H9 (cell line): ENCODE results near the gene TRMU. TPM values are rescaled to one million over a fixed set of nuclear protein-coding genes. Genes with fewer than 3 reads are reported as not detected.

Experiments used
- DNase-seq: peaks from one replicate; pipeline ENCODE4 v3.0.0-alpha.2; 2017
- H2AFZ ChIP-seq: one replicate; pipeline ENCODE4 v1.6.1; 2013; ENCODE audit warnings: mild to moderate bottlenecking, low read length, control low read depth, moderate library complexity
- H2AK5ac ChIP-seq: 2 replicates; pipeline ENCODE4 v1.6.1; 2013; ENCODE audit warnings: low read length, control low read depth, mixed read lengths; ENCODE audit not compliant: insufficient read length
- H2BK120ac ChIP-seq: one replicate; pipeline ENCODE4 v1.6.1; 2013; ENCODE audit warnings: low read depth, mild to moderate bottlenecking, low read length, control low read depth, inconsistent platforms; ENCODE audit not compliant: poor library complexity, severe bottlenecking
- H2BK12ac ChIP-seq: 2 replicates; pipeline ENCODE4 v1.6.1; 2013; ENCODE audit warnings: low read length, control low read depth, mixed read lengths, low read depth; ENCODE audit not compliant: insufficient read length
- H2BK15ac ChIP-seq: 2 replicates; pipeline ENCODE4 v1.6.1; 2013; ENCODE audit warnings: low read depth, low read length, control low read depth
- H2BK20ac ChIP-seq: one replicate; pipeline ENCODE4 v1.6.1; 2013; ENCODE audit warnings: low read depth, mild to moderate bottlenecking, low read length, control low read depth, inconsistent platforms; ENCODE audit not compliant: poor library complexity, severe bottlenecking
- H2BK5ac ChIP-seq: 2 replicates; pipeline ENCODE4 v1.6.1; 2013; ENCODE audit warnings: low read length, control low read depth, mixed read lengths; ENCODE audit not compliant: insufficient read length
- H3K14ac ChIP-seq: 2 replicates; pipeline ENCODE4 v1.6.1; 2013; ENCODE audit warnings: low read length, control low read depth; ENCODE audit not compliant: insufficient read depth
- H3K18ac ChIP-seq: 2 replicates; pipeline ENCODE4 v1.6.1; 2013; ENCODE audit warnings: low read depth, mild to moderate bottlenecking, mixed read lengths, low read length, control low read depth; ENCODE audit not compliant: insufficient read length
- H3K23ac ChIP-seq: 2 replicates; pipeline ENCODE4 v1.6.1; 2013; ENCODE audit warnings: low read length, control low read depth, mixed read lengths, low read depth; ENCODE audit not compliant: insufficient read length
- H3K23me2 ChIP-seq: 2 replicates; pipeline ENCODE4 v1.6.1; 2013; ENCODE audit warnings: low read depth, mild to moderate bottlenecking, mixed read lengths, low read length, control low read depth; ENCODE audit not compliant: insufficient read length, poor library complexity, severe bottlenecking
- H3K27ac ChIP-seq: 2 replicates; pipeline ENCODE4 v1.5.1; 2013; ENCODE audit warnings: low read length, control low read depth, mixed read lengths, low read depth; ENCODE audit not compliant: insufficient read length
- H3K27me3 ChIP-seq: 2 replicates; pipeline ENCODE4 v1.6.1; 2013; ENCODE audit warnings: low read length, control low read depth, inconsistent platforms; ENCODE audit not compliant: insufficient read depth
- H3K4ac ChIP-seq: 2 replicates; pipeline ENCODE4 v1.6.1; 2013; ENCODE audit warnings: low read depth, mild to moderate bottlenecking, control low read depth, inconsistent platforms, low read length, moderate library complexity
- H3K4me1 ChIP-seq: 2 replicates; pipeline ENCODE4 v1.6.1; 2013; ENCODE audit warnings: low read length, control low read depth, inconsistent platforms; ENCODE audit not compliant: insufficient read depth
- H3K4me2 ChIP-seq: 2 replicates; pipeline ENCODE4 v1.6.1; 2013; ENCODE audit warnings: low read length, control low read depth, mixed read lengths; ENCODE audit not compliant: insufficient read length, insufficient read depth
- H3K56ac ChIP-seq: 2 replicates; pipeline ENCODE4 v1.6.1; 2013; ENCODE audit warnings: low read depth, mild to moderate bottlenecking, mixed read lengths, low read length, control low read depth; ENCODE audit not compliant: insufficient read length
- H3K79me1 ChIP-seq: 2 replicates; pipeline ENCODE4 v1.6.1; 2013; ENCODE audit warnings: low read depth, mild to moderate bottlenecking, moderate library complexity, low read length, control low read depth, inconsistent platforms; ENCODE audit not compliant: insufficient read depth, poor library complexity, severe bottlenecking
- H3K79me2 ChIP-seq: 2 replicates; pipeline ENCODE4 v1.6.1; 2013; ENCODE audit warnings: low read length, control low read depth, inconsistent platforms; ENCODE audit not compliant: insufficient read depth
- H3K9ac ChIP-seq: 2 replicates; pipeline ENCODE4 v1.6.1; 2013; ENCODE audit warnings: low read length, control low read depth, mixed read lengths; ENCODE audit not compliant: insufficient read length; ENCODE audit errors: extremely low read depth
- H3K9me3 ChIP-seq: one replicate; pipeline ENCODE4 v1.6.1; 2013; ENCODE audit warnings: low read depth, low read length, inconsistent platforms; ENCODE audit not compliant: control insufficient read depth
- H3T11ph ChIP-seq: one replicate; pipeline ENCODE4 v1.6.1; 2013; ENCODE audit warnings: mild to moderate bottlenecking, low read length, control low read depth, inconsistent platforms
- H4K20me1 ChIP-seq: one replicate; pipeline ENCODE4 v1.6.1; 2013; ENCODE audit not compliant: control insufficient read depth, insufficient read length, insufficient read depth
- H4K5ac ChIP-seq: 2 replicates; pipeline ENCODE4 v1.6.1; 2013; ENCODE audit warnings: low read depth, mild to moderate bottlenecking, mixed read lengths, low read length, control low read depth; ENCODE audit not compliant: insufficient read length
- H4K8ac ChIP-seq: replicated peaks from 2 replicates; pipeline ENCODE4 v1.6.1; 2013; ENCODE audit warnings: low read length, control low read depth, mixed read lengths, low read depth; ENCODE audit not compliant: insufficient read length
- H4K91ac ChIP-seq: 2 replicates; pipeline ENCODE4 v1.6.1; 2013; ENCODE audit warnings: low read depth, mild to moderate bottlenecking, moderate library complexity, mixed read lengths, low read length, control low read depth; ENCODE audit not compliant: insufficient read length
- H3K27ac Mint-ChIP-seq, 3 experiments: 2 replicates in 2 of 3; 3 replicates in 1 of 3; pipeline ENCODE4 v1.8.0; 2020 to 2021; ENCODE audit warnings: mixed read lengths in 3 of 3, mild to moderate bottlenecking in 1 of 3, moderate library complexity in 1 of 3
- H3K27me3 Mint-ChIP-seq: 2 replicates; pipeline ENCODE4 v1.8.0; 2021; ENCODE audit warnings: low read depth, mild to moderate bottlenecking, moderate library complexity, mixed read lengths
- H3K36me3 Mint-ChIP-seq, 3 experiments: 2 replicates in 2 of 3; 3 replicates in 1 of 3; pipeline ENCODE4 v1.8.0; 2020 to 2021; ENCODE audit warnings: low read depth in 3 of 3, mixed read lengths in 3 of 3; ENCODE audit not compliant: insufficient read depth in 1 of 3
- H3K4me1 Mint-ChIP-seq, 2 experiments: 2 replicates each; pipeline ENCODE4 v1.8.0; 2020; ENCODE audit warnings: mixed read lengths in 2 of 2
- H3K4me3 Mint-ChIP-seq, 2 experiments: 2 replicates in 1 of 2; 3 replicates in 1 of 2; pipeline ENCODE4 v1.8.0; 2020 to 2021; ENCODE audit warnings: mild to moderate bottlenecking in 2 of 2, mixed read lengths in 2 of 2, moderate library complexity in 1 of 2
- H3K9me3 Mint-ChIP-seq, 2 experiments: 2 replicates in 1 of 2; 3 replicates in 1 of 2; pipeline ENCODE4 v1.8.0; 2020; ENCODE audit warnings: mild to moderate bottlenecking in 2 of 2, mixed read lengths in 2 of 2, moderate library complexity in 1 of 2
- WGBS: extraction: QIAGEN DNeasy Blood & Tissue Kit; methylation state at CpG from one replicate; pipeline ENCODE4 v1.1.7; 2013; ENCODE audit warnings: missing lambda C conversion rate, low lambda C conversion rate, mixed read lengths; ENCODE audit not compliant: insufficient read length; ENCODE audit errors: extremely low coverage; 5-methylcytosine and 5-hydroxymethylcytosine counted together
- total RNA-seq: library from RNA; stranded (reverse); gene quantifications from 2 replicates; pipeline ENCODE4 v1.2.1, GENCODE V29; 2021
- TF ChIP-seq, protein P1 (sequence below): fragments of 200-600 bp; sonication (generic); conservative IDR thresholded peaks from 3 replicates; pipeline ENCODE4 v1.8.0; 2021; ENCODE audit warnings: antibody characterized with exemption, mild to moderate bottlenecking

Gene TRMU
- total RNA-seq, 1 experiment from 2014 or later = 86.3 TPM

DNA sequence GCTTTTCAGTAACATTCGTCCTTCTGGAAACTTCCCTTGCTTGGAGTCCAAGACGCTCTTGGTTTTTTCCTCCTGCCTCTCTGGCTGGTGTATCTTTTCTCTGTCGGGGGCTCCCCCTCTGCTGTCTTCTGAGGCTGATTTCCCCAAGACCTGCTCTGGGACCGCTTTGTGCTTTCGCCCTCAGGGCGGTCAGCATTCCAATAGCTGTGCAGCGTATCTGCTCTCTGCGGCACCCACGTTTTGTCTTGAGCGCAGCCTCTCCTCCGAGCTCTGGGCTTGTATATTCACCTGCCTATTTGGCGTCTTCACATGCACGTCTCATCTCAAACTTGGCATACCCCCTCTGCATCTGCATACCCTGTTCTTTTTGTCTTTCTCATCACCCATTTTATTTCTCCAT, 36.4 kb upstream of the TRMU start:
- Histone ChIP-seq H2BK5ac (no peak overlapping the region), H3T11ph (no peak overlapping the region), H2BK20ac (no peak overlapping the region), H2AFZ (no peak overlapping the region), H3K14ac (no peak overlapping the region), H3K79me2 (peaks cover 4% of the 10 kb centered on the region; the same call in 1 of the 2 replicates), H3K4ac (no peak overlapping the region), H4K20me1 (no peaks in the 10 kb centered on the region), H3K18ac (no peak overlapping the region), H2BK12ac (no peak overlapping the region), H4K91ac (no peak overlapping the region), H2BK15ac (no peak overlapping the region), H3K23ac (no peak overlapping the region), H3K23me2 (peaks cover 9% of the 10 kb centered on the region), H3K4me2 (no peak overlapping the region), H2BK120ac (no peak overlapping the region), H3K27ac (no peak overlapping the region), H4K5ac (no peak overlapping the region), H3K9ac (no peak overlapping the region), H4K8ac (no peak overlapping the region), H2AK5ac (no peak overlapping the region), H3K79me1 (peaks cover 7% of the 10 kb centered on the region), H3K4me1 (no peaks in the 10 kb centered on the region), H3K56ac (no peak overlapping the region), H3K9me3 (no peaks in the 10 kb centered on the region), H3K27me3 (no peaks in the 10 kb centered on the region)
- peak overlapping the region in 2 of 3 experiments; percentile 7 to 25; a peak in 2 of 7 replicates for H3K27ac Mint-ChIP-seq
- H3K27me3 Mint-ChIP-seq = no peaks in the 10 kb centered on the region
- no peak for DNase-seq
- peaks cover 23% of the 10 kb centered on the region in 2 experiments for H3K4me1 Mint-ChIP-seq
- WGBS = no CpG with 5 or more reads among the region's 13 CpGs
- peak overlapping the region; percentile 61 to 84; a peak in 4 of 5 replicates for H3K4me3 Mint-ChIP-seq
- TF ChIP-seq, protein P1, sequence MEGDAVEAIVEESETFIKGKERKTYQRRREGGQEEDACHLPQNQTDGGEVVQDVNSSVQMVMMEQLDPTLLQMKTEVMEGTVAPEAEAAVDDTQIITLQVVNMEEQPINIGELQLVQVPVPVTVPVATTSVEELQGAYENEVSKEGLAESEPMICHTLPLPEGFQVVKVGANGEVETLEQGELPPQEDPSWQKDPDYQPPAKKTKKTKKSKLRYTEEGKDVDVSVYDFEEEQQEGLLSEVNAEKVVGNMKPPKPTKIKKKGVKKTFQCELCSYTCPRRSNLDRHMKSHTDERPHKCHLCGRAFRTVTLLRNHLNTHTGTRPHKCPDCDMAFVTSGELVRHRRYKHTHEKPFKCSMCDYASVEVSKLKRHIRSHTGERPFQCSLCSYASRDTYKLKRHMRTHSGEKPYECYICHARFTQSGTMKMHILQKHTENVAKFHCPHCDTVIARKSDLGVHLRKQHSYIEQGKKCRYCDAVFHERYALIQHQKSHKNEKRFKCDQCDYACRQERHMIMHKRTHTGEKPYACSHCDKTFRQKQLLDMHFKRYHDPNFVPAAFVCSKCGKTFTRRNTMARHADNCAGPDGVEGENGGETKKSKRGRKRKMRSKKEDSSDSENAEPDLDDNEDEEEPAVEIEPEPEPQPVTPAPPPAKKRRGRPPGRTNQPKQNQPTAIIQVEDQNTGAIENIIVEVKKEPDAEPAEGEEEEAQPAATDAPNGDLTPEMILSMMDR = no peak
- H3K36me3 Mint-ChIP-seq = peaks cover 17 to 38% (median 35%) of the 10 kb centered on the region in 3 experiments; a peak in 6 of 7 replicates
- H3K9me3 Mint-ChIP-seq = no peaks in the 10 kb centered on the region
